Natural killer cell (primary cell): Measurements from ENCODE around the gene IFNGR2. TPM values are rescaled to one million over a fixed set of nuclear protein-coding genes. Genes with fewer than 3 reads are reported as not detected.
"Not testable (repeated sequence)": the region's sequence is repeated elsewhere in the genome, so short reads cannot be mapped to it uniquely, and the experiment has no call there.

ENCODE experiments used
- ATAC-seq, 3 donors: fragments of 150-1000 bp in 2 of 3; fragments of 200-7000 bp in 1 of 3; cut with Tn5 transposase; 1 replicate in 1 of 3; 2 replicates in 2 of 3; pipeline ENCODE4 v1.10.0; 2021; ENCODE audit warnings: mild to moderate bottlenecking in 2 of 3, moderate library complexity in 2 of 3
- DNase-seq, 2 donors: peaks; one replicate each; pipeline versions ENCODE4 v3.0.0 to v3.0.0-alpha.2; 2013 to 2021; ENCODE audit warnings: mixed read lengths in 1 of 2
- H3K27ac ChIP-seq: one replicate; pipeline ENCODE4 v1.5.1; 2013; ENCODE audit warnings: mild to moderate bottlenecking, low read length
- H3K27me3 ChIP-seq: one replicate; pipeline ENCODE4 v1.6.1; 2013; ENCODE audit warnings: low read length; ENCODE audit not compliant: control insufficient read depth, insufficient read depth
- H3K36me3 ChIP-seq: one replicate; pipeline ENCODE4 v1.6.1; 2013; ENCODE audit warnings: low read length; ENCODE audit not compliant: control insufficient read depth, insufficient read depth
- H3K4me1 ChIP-seq: one replicate; pipeline ENCODE4 v1.6.1; 2013; ENCODE audit warnings: low read length; ENCODE audit not compliant: control insufficient read depth, insufficient read depth
- H3K4me3 ChIP-seq: one replicate; pipeline ENCODE4 v1.5.1; 2013; ENCODE audit warnings: low read length
- H3K9me3 ChIP-seq: one replicate; pipeline ENCODE4 v1.6.1; 2013; ENCODE audit warnings: low read length; ENCODE audit not compliant: control insufficient read depth, insufficient read depth
- H3K27ac Mint-ChIP-seq, 2 donors: one replicate each; pipeline ENCODE4 v1.8.0; 2022; ENCODE audit warnings: mild to moderate bottlenecking in 2 of 2, mixed read lengths in 2 of 2, moderate library complexity in 1 of 2
- H3K27me3 Mint-ChIP-seq, 2 donors: one replicate each; pipeline ENCODE4 v1.8.0; 2022; ENCODE audit warnings: low read depth in 2 of 2, mixed read lengths in 2 of 2
- H3K36me3 Mint-ChIP-seq: one replicate; pipeline ENCODE4 v1.8.0; 2022; ENCODE audit warnings: mixed read lengths
- H3K4me1 Mint-ChIP-seq, 2 donors: one replicate each; pipeline ENCODE4 v1.8.0; 2022; ENCODE audit warnings: mixed read lengths in 2 of 2
- H3K4me3 Mint-ChIP-seq: one replicate; pipeline ENCODE4 v1.8.0; 2022; ENCODE audit warnings: mild to moderate bottlenecking, moderate library complexity, mixed read lengths
- H3K9me3 Mint-ChIP-seq, 2 donors: one replicate each; pipeline ENCODE4 v1.8.0; 2022; ENCODE audit warnings: mixed read lengths in 2 of 2
- CTCF ChIP-seq: fragments of 200-600 bp; IDR thresholded peaks from one replicate; pipeline ENCODE4 v1.8.0; 2022; ENCODE audit warnings: antibody characterized with exemption
- WGBS: methylation state at CpG from one replicate; pipeline ENCODE4 v1.1.7; 2013; ENCODE audit warnings: missing lambda C conversion rate; ENCODE audit not compliant: insufficient coverage; 5-methylcytosine and 5-hydroxymethylcytosine counted together
- intact Hi-C: fragments of 100-400 bp; cut with micrococcal nuclease; formaldehyde crosslinking; loops from one replicate; pipeline ENCODE4 v1.14.2; 2022
- total RNA-seq, 4 donors: library from RNA; stranded (reverse); fragments of 120-200 nt in 1 of 4; gene quantifications; one replicate each; pipeline versions ENCODE4 v1.2.3 to v1.2.4, GENCODE V29; 2013 to 2022

The IFNGR2 gene
- total RNA-seq, 3 donors from 2014 or later (not counting 1 experiment from before 2014, with no cell fraction given): 3.6 to 16.5 (median 8.6) TPM

- Histone ChIP-seq H3K27ac (peak overlapping the region; percentile 8), H3K36me3 (no peaks in the 10 kb centered on the region), H3K4me1 (peaks cover 29% of the 10 kb centered on the region), H3K27me3 (peaks cover 32% of the 10 kb centered on the region), H3K9me3 (no peaks in the 10 kb centered on the region), H3K4me3 (no peak overlapping the region)
- H3K4me3 Mint-ChIP-seq: peak overlapping the region; percentile 1
- peaks cover 11 to 12% of the 10 kb centered on the region in 2 donors for H3K4me1 Mint-ChIP-seq
- peak in 2 of 3 donors; percentile 31 to 48 for ATAC-seq
- intact Hi-C loops: loop anchor here (2.0 kb wide), 1 partner anchor 50 kb away; the partner anchor contains the start of gene IFNAR1
- H3K9me3 Mint-ChIP-seq: no peaks in the 10 kb centered on the region
- no peak for TF ChIP-seq CTCF
- peak overlapping the region in 1 of 2 donors; percentile 7 for H3K27ac Mint-ChIP-seq
- DNase-seq: no peak
- no peaks in the 10 kb centered on the region for H3K36me3 Mint-ChIP-seq
- peaks cover 54 to 61% of the 10 kb centered on the region in 2 donors for H3K27me3 Mint-ChIP-seq
- WGBS: 7% methylated on average over 4 of the region's 5 CpGs
Observed at GRCh38 chr21:33375101-33375644, 28.0 kb upstream of the IFNGR2 start.

- Histone ChIP-seq H3K27ac (no peak overlapping the region), H3K4me1 (peaks cover 49% of the 10 kb centered on the region), H3K4me3 (no peak overlapping the region), H3K9me3 (no peaks in the 10 kb centered on the region), H3K36me3 (no peaks in the 10 kb centered on the region), H3K27me3 (peaks cover 44% of the 10 kb centered on the region)
- Mint-ChIP-seq H3K27ac (no peak overlapping the region), H3K4me3 (no peak overlapping the region), H3K36me3 (no peaks in the 10 kb centered on the region), H3K4me1 (peaks cover 29 to 31% of the 10 kb centered on the region in 2 donors), H3K27me3 (peaks cover 50 to 54% of the 10 kb centered on the region in 2 donors), H3K9me3 (no peaks in the 10 kb centered on the region)
- no peak for TF ChIP-seq CTCF
- intact Hi-C loops: no loop called here
- DNase-seq (no peak), ATAC-seq (no peak)
- 89% methylated on average over 5 of the region's 6 CpGs for WGBS
Observed at GRCh38 chr21:33377221-33377920, 25.8 kb upstream of the IFNGR2 start.

- H3K36me3 Mint-ChIP-seq: no peaks in the 10 kb centered on the region
- Histone ChIP-seq H3K4me3 (no peak overlapping the region), H3K27me3 (peaks cover 51% of the 10 kb centered on the region), H3K27ac (no peak overlapping the region), H3K9me3 (no peaks in the 10 kb centered on the region), H3K36me3 (no peaks in the 10 kb centered on the region), H3K4me1 (peaks cover 52% of the 10 kb centered on the region)
- H3K9me3 Mint-ChIP-seq: no peaks in the 10 kb centered on the region
- ATAC-seq (no peak), DNase-seq (no peak)
- H3K27me3 Mint-ChIP-seq: peaks cover 55 to 57% of the 10 kb centered on the region in 2 donors
- 95% methylated on average over 9 of the region's 9 CpGs for WGBS
- TF ChIP-seq CTCF: no peak
- peaks cover 35 to 38% of the 10 kb centered on the region in 2 donors for H3K4me1 Mint-ChIP-seq
- intact Hi-C loops: no loop called here
- no peak overlapping the region for H3K27ac Mint-ChIP-seq
- no peak overlapping the region for H3K4me3 Mint-ChIP-seq
Observed at GRCh38 chr21:33378081-33378480, 25.1 kb upstream of the IFNGR2 start.

- ATAC-seq: not testable (repeated sequence)
Observed at GRCh38 chr21:33379934-33380333, 23.3 kb upstream of the IFNGR2 start.

More at GRCh38 chr21:33379934-33380333, 23.3 kb upstream of the IFNGR2 start:
- peaks cover 63% of the 10 kb centered on the region for H3K4me1 ChIP-seq
- H3K36me3 Mint-ChIP-seq, DNase-seq, H3K4me3 ChIP-seq, H3K36me3 ChIP-seq, H3K9me3 ChIP-seq, H3K4me3 Mint-ChIP-seq, H3K9me3 Mint-ChIP-seq: not testable (repeated sequence)
- H3K27ac ChIP-seq: peak overlapping the region; percentile 61
- peaks cover 47% of the 10 kb centered on the region for H3K27me3 ChIP-seq
- H3K4me1 Mint-ChIP-seq: peaks cover 50 to 53% of the 10 kb centered on the region in 2 donors
- intact Hi-C loops: loop anchor here (5.0 kb wide), 1 partner anchor 178 kb away; no protein-coding TSS in a partner anchor
- peak overlapping the region; percentile 41 to 72 for H3K27ac Mint-ChIP-seq
- peaks cover 49 to 51% of the 10 kb centered on the region in 2 donors for H3K27me3 Mint-ChIP-seq
- WGBS: 47% methylated on average over 1 of the region's 1 CpG
